Measurements from ENCODE around the gene CALCOCO1. TPM values are rescaled to one million over a fixed set of nuclear protein-coding genes. Genes with fewer than 3 reads are reported as not detected.

Gene CALCOCO1
- total RNA-seq, 1 donor from 2014 or later: 25.3 TPM

DNA sequence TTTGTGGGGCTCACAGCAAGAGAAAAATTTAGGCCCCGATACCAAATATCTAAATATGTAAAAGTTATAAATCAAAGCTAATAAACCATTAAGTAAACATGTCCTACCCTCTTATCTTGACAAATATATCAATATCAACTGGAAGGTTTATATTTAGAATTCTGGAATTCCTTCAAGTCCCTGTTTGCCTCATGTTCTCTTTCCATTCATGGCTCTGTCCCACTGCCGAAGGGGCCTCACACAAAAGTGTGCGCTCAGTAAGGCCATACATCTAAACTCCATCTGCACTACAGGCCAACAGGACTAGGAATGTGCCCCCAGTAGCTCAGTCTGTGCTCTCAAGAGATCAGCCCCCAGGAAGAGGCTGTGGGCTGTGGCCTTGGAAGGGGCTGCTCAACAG is 40.8 kb downstream of the CALCOCO1 start:
- H3K27me3 ChIP-seq: no peaks in the 10 kb centered on the region

DNA sequence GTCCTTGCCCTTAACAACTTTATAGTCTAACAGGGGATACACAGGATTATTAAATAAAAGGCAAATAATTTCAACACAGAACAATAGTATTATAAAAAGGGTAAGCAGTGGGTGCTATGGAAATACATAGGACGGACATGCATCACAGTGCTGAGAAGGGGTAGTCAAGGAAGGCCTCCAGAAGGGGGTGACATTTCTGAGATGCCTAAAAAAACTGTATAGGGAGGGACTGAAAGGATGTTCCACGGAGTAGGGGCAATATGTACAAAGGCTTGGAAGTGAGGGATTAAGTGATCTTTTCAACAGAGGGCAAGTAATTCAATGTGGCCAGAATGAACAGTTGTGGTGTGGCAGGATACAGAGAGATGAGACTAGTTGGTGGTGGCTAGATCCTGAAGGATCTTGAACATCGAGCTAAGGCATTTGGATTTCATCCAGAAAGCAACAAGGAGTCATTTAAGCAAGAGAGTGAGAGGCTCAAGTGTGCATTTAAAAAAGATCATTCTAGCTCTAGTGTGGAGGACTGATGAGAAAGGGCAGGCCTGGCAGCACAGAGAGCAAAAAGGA is 42.5 kb downstream of the CALCOCO1 start:
- no peak overlapping the region for H3K27ac Mint-ChIP-seq
- Histone ChIP-seq H3K27ac (no peak overlapping the region), H3K79me2 (ENCODE audit: low read depth) (no peaks in the 10 kb centered on the region), H3K9ac (no peak overlapping the region), H4K20me1 (ENCODE audit: low read depth) (no peaks in the 10 kb centered on the region), H3K27me3 (no peaks in the 10 kb centered on the region), H3K36me3 (no peaks in the 10 kb centered on the region), H3K4me2 (no peak overlapping the region), H3K4me1 (no peaks in the 10 kb centered on the region), H3F3A (ENCODE audit: low read depth) (peaks cover 5% of the 10 kb centered on the region), H2AFZ (replicated peaks) (no peak overlapping the region), H3K9me3 (ENCODE audit: low read depth) (no peaks in the 10 kb centered on the region), H3K4me3 (no peak overlapping the region)
- DNase-seq (ENCODE audit: low spot score): no peak
- TF ChIP-seq, protein P1, sequence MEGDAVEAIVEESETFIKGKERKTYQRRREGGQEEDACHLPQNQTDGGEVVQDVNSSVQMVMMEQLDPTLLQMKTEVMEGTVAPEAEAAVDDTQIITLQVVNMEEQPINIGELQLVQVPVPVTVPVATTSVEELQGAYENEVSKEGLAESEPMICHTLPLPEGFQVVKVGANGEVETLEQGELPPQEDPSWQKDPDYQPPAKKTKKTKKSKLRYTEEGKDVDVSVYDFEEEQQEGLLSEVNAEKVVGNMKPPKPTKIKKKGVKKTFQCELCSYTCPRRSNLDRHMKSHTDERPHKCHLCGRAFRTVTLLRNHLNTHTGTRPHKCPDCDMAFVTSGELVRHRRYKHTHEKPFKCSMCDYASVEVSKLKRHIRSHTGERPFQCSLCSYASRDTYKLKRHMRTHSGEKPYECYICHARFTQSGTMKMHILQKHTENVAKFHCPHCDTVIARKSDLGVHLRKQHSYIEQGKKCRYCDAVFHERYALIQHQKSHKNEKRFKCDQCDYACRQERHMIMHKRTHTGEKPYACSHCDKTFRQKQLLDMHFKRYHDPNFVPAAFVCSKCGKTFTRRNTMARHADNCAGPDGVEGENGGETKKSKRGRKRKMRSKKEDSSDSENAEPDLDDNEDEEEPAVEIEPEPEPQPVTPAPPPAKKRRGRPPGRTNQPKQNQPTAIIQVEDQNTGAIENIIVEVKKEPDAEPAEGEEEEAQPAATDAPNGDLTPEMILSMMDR (IDR thresholded peaks at IDR 0.05): no peak
- TF ChIP-seq EZH2phosphoT487 (IDR thresholded peaks at IDR 0.05) (no peak), EZH2 (IDR thresholded peaks at IDR 0.05) (no peak)
- H3K27me3 Mint-ChIP-seq (ENCODE audit: insufficient read depth, low read depth): peaks cover 5% of the 10 kb centered on the region
- H3K36me3 Mint-ChIP-seq: no peaks in the 10 kb centered on the region
- no peaks in the 10 kb centered on the region for H3K9me3 Mint-ChIP-seq
- H3K4me1 Mint-ChIP-seq: peaks cover 5% of the 10 kb centered on the region
- H3K4me3 Mint-ChIP-seq: no peak overlapping the region

More for the DNA sequence above, 40.8 kb downstream of the CALCOCO1 start:
- Histone ChIP-seq H3K4me2 (no peak overlapping the region), H3K27ac (no peak overlapping the region), H3K9me3 (ENCODE audit: low read depth) (no peaks in the 10 kb centered on the region), H3K4me3 (no peak overlapping the region), H3K4me1 (no peaks in the 10 kb centered on the region), H4K20me1 (ENCODE audit: low read depth) (no peaks in the 10 kb centered on the region), H3K9ac (no peak overlapping the region), H3F3A (ENCODE audit: low read depth) (peaks cover 5% of the 10 kb centered on the region), H2AFZ (replicated peaks) (no peak overlapping the region), H3K79me2 (ENCODE audit: low read depth) (no peaks in the 10 kb centered on the region), H3K36me3 (no peaks in the 10 kb centered on the region)
- TF ChIP-seq, protein P1 (IDR thresholded peaks at IDR 0.05): no peak
- TF ChIP-seq EZH2 (IDR thresholded peaks at IDR 0.05) (no peak), EZH2phosphoT487 (IDR thresholded peaks at IDR 0.05) (no peak)
- H3K4me3 Mint-ChIP-seq: no peak overlapping the region
- peaks cover 5% of the 10 kb centered on the region for H3K4me1 Mint-ChIP-seq
- H3K27me3 Mint-ChIP-seq (ENCODE audit: insufficient read depth, low read depth): peaks cover 7% of the 10 kb centered on the region
- H3K27ac Mint-ChIP-seq: no peak overlapping the region
- no peaks in the 10 kb centered on the region for H3K36me3 Mint-ChIP-seq
- DNase-seq (ENCODE audit: low spot score): no peak
- H3K9me3 Mint-ChIP-seq: no peaks in the 10 kb centered on the region

DNA sequence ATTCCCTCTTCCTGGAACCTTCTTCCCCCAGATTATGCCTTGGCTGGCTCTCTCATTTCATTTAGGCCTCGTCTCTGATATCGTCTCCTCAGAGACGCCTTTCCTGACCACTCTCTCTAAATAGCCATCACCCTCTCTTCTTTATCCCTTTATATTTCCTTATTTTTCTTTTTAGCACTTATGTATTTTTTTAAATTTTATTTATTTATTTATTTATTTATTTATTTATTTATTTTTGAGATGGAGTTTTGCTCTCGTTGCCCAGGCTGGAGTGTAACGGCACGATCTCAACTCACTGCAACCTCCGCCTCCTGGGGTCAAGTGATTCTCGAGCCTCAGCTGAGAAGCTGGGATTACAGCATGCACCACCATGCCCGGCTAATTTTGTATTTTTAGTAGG is 43.3 kb downstream of the CALCOCO1 start:
- no peaks in the 10 kb centered on the region for H4K20me1 ChIP-seq (ENCODE audit: low read depth)
- H3K36me3 ChIP-seq: no peaks in the 10 kb centered on the region
- H3K27ac Mint-ChIP-seq: no peak overlapping the region
- H3K79me2 ChIP-seq (ENCODE audit: low read depth): no peaks in the 10 kb centered on the region
- no peaks in the 10 kb centered on the region for H3K36me3 Mint-ChIP-seq
- H2AFZ ChIP-seq (replicated peaks): no peak overlapping the region
- peaks cover 5% of the 10 kb centered on the region for H3K27me3 Mint-ChIP-seq (ENCODE audit: insufficient read depth, low read depth)
- H3K4me2 ChIP-seq: no peak overlapping the region
- DNase-seq (ENCODE audit: low spot score): no peak
- H3K9me3 ChIP-seq (ENCODE audit: low read depth): no peaks in the 10 kb centered on the region
- no peak overlapping the region for H3K27ac ChIP-seq
- no peaks in the 10 kb centered on the region for H3K27me3 ChIP-seq
- H3F3A ChIP-seq (ENCODE audit: low read depth): peaks cover 12% of the 10 kb centered on the region
- H3K9ac ChIP-seq: no peak overlapping the region
- no peak overlapping the region for H3K4me3 ChIP-seq
- peaks cover 8% of the 10 kb centered on the region for H3K4me1 Mint-ChIP-seq
- H3K4me1 ChIP-seq: peaks cover 7% of the 10 kb centered on the region
- no peak for TF ChIP-seq EZH2 (IDR thresholded peaks at IDR 0.05)
- no peak for TF ChIP-seq EZH2phosphoT487 (IDR thresholded peaks at IDR 0.05)
- TF ChIP-seq, protein P1 (IDR thresholded peaks at IDR 0.05): no peak
- no peaks in the 10 kb centered on the region for H3K9me3 Mint-ChIP-seq
- no peak overlapping the region for H3K4me3 Mint-ChIP-seq
